Loucy (cell line): Measurements from ENCODE around the gene JAK3.
A peak's percentile ranks its signal among the peaks of the same experiment; 100 is the strongest.
"Not testable (repeated sequence)": the region's sequence is repeated elsewhere in the genome, so short reads cannot be mapped to it uniquely, and the experiment has no call there.

ENCODE experiments used
- H2AFZ ChIP-seq: fragments of 200-600 bp; sonication (generic); 2 replicates; pipeline ENCODE4 v1.6.0; 2016; ENCODE audit warnings: antibody characterized with exemption, mild to moderate bottlenecking, low read length, moderate library complexity
- H3F3A ChIP-seq: fragments of 200-600 bp; 2 replicates; pipeline ENCODE4 v1.6.0; 2016; ENCODE audit warnings: antibody characterized with exemption, low read depth, mild to moderate bottlenecking
- H3K27me3 ChIP-seq: fragments of 200-600 bp; sonication (generic); 2 replicates; pipeline ENCODE4 v1.6.1; 2014; ENCODE audit warnings: low read length, mild to moderate bottlenecking; ENCODE audit not compliant: insufficient read depth, poor library complexity, severe bottlenecking
- H3K36me3 ChIP-seq: fragments of 200-600 bp; sonication (generic); 2 replicates; pipeline ENCODE4 v1.6.1; 2016; ENCODE audit warnings: low read length; ENCODE audit not compliant: insufficient read depth
- H3K4me1 ChIP-seq: fragments of 200-600 bp; sonication (generic); 2 replicates; pipeline ENCODE4 v1.5.1; 2014; ENCODE audit warnings: low read length, mild to moderate bottlenecking; ENCODE audit not compliant: insufficient read depth, poor library complexity, severe bottlenecking
- H3K4me2 ChIP-seq: fragments of 200-600 bp; sonication (generic); 2 replicates; pipeline ENCODE4 v1.6.0; 2014; ENCODE audit warnings: antibody characterized with exemption, low read length, low read depth, mild to moderate bottlenecking; ENCODE audit not compliant: poor library complexity, severe bottlenecking
- H3K4me3 ChIP-seq: fragments of 200-600 bp; sonication (generic); 2 replicates; pipeline ENCODE4 v1.5.1; 2014; ENCODE audit warnings: low read length, mild to moderate bottlenecking, mixed read lengths; ENCODE audit not compliant: poor library complexity, severe bottlenecking
- H3K79me2 ChIP-seq: fragments of 200-600 bp; sonication (generic); 2 replicates; pipeline ENCODE4 v1.6.1; 2014; ENCODE audit warnings: low read length; ENCODE audit not compliant: insufficient read depth
- H3K9ac ChIP-seq: fragments of 200-600 bp; sonication (generic); 2 replicates; pipeline ENCODE4 v1.6.0; 2014; ENCODE audit warnings: mild to moderate bottlenecking, low read depth, low read length, moderate library complexity; ENCODE audit not compliant: poor library complexity, severe bottlenecking
- H3K9me2 ChIP-seq: fragments of 200-600 bp; sonication (generic); replicated peaks from 2 replicates; pipeline ENCODE4 v1.6.1; 2016; ENCODE audit warnings: low read depth, low read length, mixed read lengths
- H3K9me3 ChIP-seq: fragments of 200-600 bp; sonication (generic); 2 replicates; pipeline ENCODE4 v1.6.1; 2014; ENCODE audit warnings: mild to moderate bottlenecking, antibody characterized with exemption, low read length, low read depth; ENCODE audit not compliant: insufficient read depth
- H4K20me1 ChIP-seq: fragments of 200-600 bp; sonication (generic); 2 replicates; pipeline ENCODE4 v1.6.0; 2014; ENCODE audit warnings: antibody characterized with exemption, low read length, mild to moderate bottlenecking; ENCODE audit not compliant: insufficient read depth, poor library complexity, severe bottlenecking
- EZH2phosphoT487 ChIP-seq: fragments of 200-600 bp; IDR thresholded peaks from 2 replicates; pipeline ENCODE4 v1.6.1; 2018; ENCODE audit warnings: antibody characterized with exemption, mild to moderate bottlenecking, moderate library complexity, borderline replicate concordance
- TF ChIP-seq, protein P1 (sequence below): fragments of 200-600 bp; sonication (generic); conservative IDR thresholded peaks from 2 replicates; pipeline ENCODE4 v1.5.1; 2014; ENCODE audit warnings: mild to moderate bottlenecking, antibody characterized with exemption, low read length

The JAK3 gene

DNA sequence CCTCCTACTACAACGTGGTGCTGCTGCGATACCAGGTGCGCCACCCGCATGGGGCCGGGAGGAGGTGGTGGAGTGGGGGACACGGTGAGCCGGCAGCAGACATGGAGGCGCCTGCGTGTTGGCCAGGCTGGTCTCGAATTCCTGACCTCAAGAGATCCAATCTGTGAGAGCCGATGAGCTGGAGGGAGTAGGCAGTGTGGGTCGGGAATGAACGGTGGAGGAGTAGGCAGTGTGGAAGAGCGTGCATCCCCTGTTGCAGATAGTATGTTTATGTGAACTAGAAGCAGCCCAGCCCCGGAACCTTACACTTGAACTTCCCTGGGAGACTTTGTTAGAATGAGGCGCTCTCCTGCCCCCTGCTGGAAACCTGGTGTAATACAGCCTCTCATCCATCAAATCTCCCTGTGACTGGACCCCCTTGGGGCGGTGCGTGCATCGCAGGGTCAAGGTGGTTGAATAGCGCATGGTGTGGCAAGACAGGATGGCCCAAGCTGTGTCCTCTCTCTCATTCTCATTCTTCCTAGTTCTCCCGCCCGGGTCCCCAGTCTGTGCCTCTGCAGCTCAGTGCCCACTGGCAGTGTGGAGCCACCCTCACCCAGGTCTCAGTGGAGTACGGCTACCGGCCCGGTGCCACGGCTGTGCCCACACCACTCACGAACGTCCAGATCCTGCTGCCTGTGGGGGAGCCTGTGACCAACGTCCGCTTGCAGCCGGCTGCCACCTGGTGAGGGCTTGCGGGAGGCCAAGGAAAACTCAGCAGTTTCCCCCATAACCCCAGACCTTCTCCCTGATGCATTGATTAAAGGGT is 63.4 kb downstream of the JAK3 start:
- Histone ChIP-seq H3K4me1 (no peaks in the 10 kb centered on the region), H4K20me1 (no peaks in the 10 kb centered on the region), H3K9me3 (no peaks in the 10 kb centered on the region), H2AFZ (no peak overlapping the region), H3F3A (no peaks in the 10 kb centered on the region), H3K27me3 (no peaks in the 10 kb centered on the region), H3K9me2 (no peaks in the 10 kb centered on the region), H3K4me2 (no peak overlapping the region), H3K79me2 (no peaks in the 10 kb centered on the region), H3K36me3 (peaks cover 9% of the 10 kb centered on the region; the same call in 1 of the 2 replicates), H3K9ac (no peak overlapping the region), H3K4me3 (no peak overlapping the region)
- TF ChIP-seq, protein P1, sequence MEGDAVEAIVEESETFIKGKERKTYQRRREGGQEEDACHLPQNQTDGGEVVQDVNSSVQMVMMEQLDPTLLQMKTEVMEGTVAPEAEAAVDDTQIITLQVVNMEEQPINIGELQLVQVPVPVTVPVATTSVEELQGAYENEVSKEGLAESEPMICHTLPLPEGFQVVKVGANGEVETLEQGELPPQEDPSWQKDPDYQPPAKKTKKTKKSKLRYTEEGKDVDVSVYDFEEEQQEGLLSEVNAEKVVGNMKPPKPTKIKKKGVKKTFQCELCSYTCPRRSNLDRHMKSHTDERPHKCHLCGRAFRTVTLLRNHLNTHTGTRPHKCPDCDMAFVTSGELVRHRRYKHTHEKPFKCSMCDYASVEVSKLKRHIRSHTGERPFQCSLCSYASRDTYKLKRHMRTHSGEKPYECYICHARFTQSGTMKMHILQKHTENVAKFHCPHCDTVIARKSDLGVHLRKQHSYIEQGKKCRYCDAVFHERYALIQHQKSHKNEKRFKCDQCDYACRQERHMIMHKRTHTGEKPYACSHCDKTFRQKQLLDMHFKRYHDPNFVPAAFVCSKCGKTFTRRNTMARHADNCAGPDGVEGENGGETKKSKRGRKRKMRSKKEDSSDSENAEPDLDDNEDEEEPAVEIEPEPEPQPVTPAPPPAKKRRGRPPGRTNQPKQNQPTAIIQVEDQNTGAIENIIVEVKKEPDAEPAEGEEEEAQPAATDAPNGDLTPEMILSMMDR: peak; percentile 82
- no peak for TF ChIP-seq EZH2phosphoT487

DNA sequence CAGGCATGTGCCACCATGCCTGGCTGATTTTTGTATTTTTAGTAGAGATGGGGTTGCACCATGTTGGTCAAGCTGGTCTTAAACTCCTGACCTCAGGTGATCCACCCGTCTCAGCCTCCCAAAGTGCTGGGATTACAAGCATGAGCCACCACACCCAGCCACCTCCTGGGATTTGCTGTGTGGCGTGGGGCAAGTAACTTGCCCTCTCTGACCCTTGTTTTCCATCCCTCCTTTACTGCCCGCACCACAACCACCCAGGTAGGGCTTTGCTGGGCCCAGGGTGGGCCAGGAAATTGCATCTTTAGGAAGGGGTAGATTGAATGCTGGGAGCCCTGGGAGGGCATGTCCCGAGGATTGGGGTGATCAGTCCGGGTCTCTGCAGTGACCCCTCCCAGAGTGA is 64.1 kb downstream of the JAK3 start:
- H4K20me1 ChIP-seq, H3K9me3 ChIP-seq, H3K4me2 ChIP-seq, H3F3A ChIP-seq, H3K4me1 ChIP-seq, H3K36me3 ChIP-seq, H3K27me3 ChIP-seq, H2AFZ ChIP-seq, H3K4me3 ChIP-seq, H3K9me2 ChIP-seq, H3K9ac ChIP-seq, H3K79me2 ChIP-seq: not testable (repeated sequence)

DNA sequence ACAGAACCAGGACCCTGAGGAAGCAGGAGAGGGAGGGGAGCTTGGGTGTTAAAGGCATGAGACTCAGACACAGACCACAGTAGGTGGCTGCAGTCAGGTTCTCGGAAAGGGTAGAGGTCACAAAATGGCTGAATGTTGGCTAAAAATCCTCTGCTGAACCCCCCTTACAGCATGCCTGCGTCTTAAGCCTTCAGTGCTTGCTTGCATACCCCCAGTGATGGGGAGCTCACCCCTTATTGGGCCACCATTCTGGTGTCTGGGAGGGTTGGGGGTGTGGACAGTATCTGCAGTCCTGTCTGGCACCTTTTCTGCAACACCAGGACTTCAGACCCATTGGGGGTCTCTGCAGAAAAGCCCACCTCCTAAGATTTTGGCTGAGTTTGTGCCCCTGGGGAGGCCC is 67.0 kb downstream of the JAK3 start:
- no peaks in the 10 kb centered on the region for H3F3A ChIP-seq
- TF ChIP-seq, protein P1: no peak
- TF ChIP-seq EZH2phosphoT487: no peak
- no peak overlapping the region for H3K9ac ChIP-seq
- H3K4me1 ChIP-seq: no peaks in the 10 kb centered on the region
- no peaks in the 10 kb centered on the region for H3K9me2 ChIP-seq
- H3K79me2 ChIP-seq: no peaks in the 10 kb centered on the region
- H3K4me2 ChIP-seq: no peak overlapping the region
- H3K4me3 ChIP-seq: no peak overlapping the region
- no peaks in the 10 kb centered on the region for H3K27me3 ChIP-seq
- no peaks in the 10 kb centered on the region for H3K9me3 ChIP-seq
- H2AFZ ChIP-seq: no peak overlapping the region
- peaks cover 17% of the 10 kb centered on the region; the same call in 1 of the 2 replicates for H3K36me3 ChIP-seq
- H4K20me1 ChIP-seq: no peaks in the 10 kb centered on the region
